ENCODE results near the gene RAPGEF4. TPM values are rescaled to one million over a fixed set of nuclear protein-coding genes. Genes with fewer than 3 reads are reported as not detected.

Gene RAPGEF4
- total and polyA plus RNA-seq, 2 donors (not counting 1 experiment from before 2014, with no cell fraction given): 0.22 to 0.30 TPM

GRCh38 chr2:172919732-172920131 lies 184.1 kb downstream of the RAPGEF4 start:
- Histone ChIP-seq H3K4me3 (ENCODE audit: control extremely low read depth in 1 of 5, extremely low read depth in 1 of 5, insufficient read depth in 1 of 5, low read depth in 2 of 5, low read length in 4 of 5) (no peak overlapping the region), H3K9ac (ENCODE audit: low read length) (no peak overlapping the region), H3K36me3 (replicated peaks in 1 of 2; ENCODE audit: control extremely low read depth in 1 of 2, control insufficient read depth in 1 of 2, extremely low read depth in 1 of 2, insufficient read depth in 2 of 2, low read length in 1 of 2) (no peaks in the 10 kb centered on the region), H3K4me2 (replicated peaks; ENCODE audit: low read depth, low read length, poor library complexity, severe bottlenecking) (no peak overlapping the region), H4K20me1 (ENCODE audit: control insufficient read depth, insufficient read depth, low read length, poor library complexity, severe bottlenecking) (no peaks in the 10 kb centered on the region), H3K27ac (ENCODE audit: low read length in 2 of 2) (no peak overlapping the region), H3K4me1 (ENCODE audit: control insufficient read depth in 2 of 2, insufficient read depth in 2 of 2, low read length in 2 of 2) (no peaks in the 10 kb centered on the region), H2AFZ (ENCODE audit: insufficient read depth, low read depth, low read length, poor library complexity, severe bottlenecking) (no peak overlapping the region), H3K79me2 (ENCODE audit: control insufficient read depth, insufficient read depth, low read length) (no peaks in the 10 kb centered on the region), H3K27me3 (replicated peaks in 1 of 4; ENCODE audit: control extremely low read depth in 1 of 4, control insufficient read depth in 3 of 4, insufficient read depth in 4 of 4, low read length in 3 of 4) (no peaks in the 10 kb centered on the region), H3K9me3 (ENCODE audit: control extremely low read depth in 1 of 3, control insufficient read depth in 2 of 3, insufficient read depth in 1 of 3, low read length in 2 of 3) (peaks cover 0 to 6% (median 0%) of the 10 kb centered on the region in 3 donors)
- DNase-seq (no peak), ATAC-seq (ENCODE audit: low read depth) (no peak)
- no peak for TF ChIP-seq EZH2 (IDR thresholded peaks at IDR 0.05; ENCODE audit: borderline replicate concordance, insufficient read depth, low read depth, low read length, poor library complexity, severe bottlenecking)
- TF ChIP-seq CTCF (IDR thresholded peaks at IDR 0.05): no peak
- no peaks in the 10 kb centered on the region for H3K9me3 Mint-ChIP-seq (ENCODE audit: insufficient read depth)
- intact Hi-C loops (cut with micrococcal nuclease): no loop called here
- WGBS (ENCODE audit: insufficient coverage): 77% methylated on average over 5 of the region's 5 CpGs
- CTCF ChIA-PET: interaction anchor here (2.0 kb wide), 1 partner anchor 12 kb away, joined by 6 read pairs; no protein-coding TSS in a partner anchor
- no peak overlapping the region for H3K4me3 Mint-ChIP-seq
- H3K27me3 Mint-ChIP-seq: peaks cover 21% of the 10 kb centered on the region
- POLR2A ChIA-PET: no interaction called here
- peaks cover 2% of the 10 kb centered on the region for H3K4me1 Mint-ChIP-seq
- no peak overlapping the region for H3K27ac Mint-ChIP-seq

- Histone ChIP-seq H3K79me2 (ENCODE audit: control insufficient read depth, insufficient read depth, low read length) (no peaks in the 10 kb centered on the region), H3K27ac (ENCODE audit: low read length in 2 of 2) (no peak overlapping the region), H3K36me3 (replicated peaks in 1 of 2; ENCODE audit: control extremely low read depth in 1 of 2, control insufficient read depth in 1 of 2, extremely low read depth in 1 of 2, insufficient read depth in 2 of 2, low read length in 1 of 2) (no peaks in the 10 kb centered on the region), H3K9me3 (ENCODE audit: control extremely low read depth in 1 of 3, control insufficient read depth in 2 of 3, insufficient read depth in 1 of 3, low read length in 2 of 3) (peaks cover 0 to 6% (median 0%) of the 10 kb centered on the region in 3 donors), H2AFZ (ENCODE audit: insufficient read depth, low read depth, low read length, poor library complexity, severe bottlenecking) (no peak overlapping the region), H3K27me3 (replicated peaks in 1 of 4; ENCODE audit: control extremely low read depth in 1 of 4, control insufficient read depth in 3 of 4, insufficient read depth in 4 of 4, low read length in 3 of 4) (no peaks in the 10 kb centered on the region), H3K9ac (ENCODE audit: low read length) (no peak overlapping the region), H3K4me2 (replicated peaks; ENCODE audit: low read depth, low read length, poor library complexity, severe bottlenecking) (no peak overlapping the region), H4K20me1 (ENCODE audit: control insufficient read depth, insufficient read depth, low read length, poor library complexity, severe bottlenecking) (no peaks in the 10 kb centered on the region), H3K4me3 (ENCODE audit: control extremely low read depth in 1 of 5, extremely low read depth in 1 of 5, insufficient read depth in 1 of 5, low read depth in 2 of 5, low read length in 4 of 5) (no peak overlapping the region), H3K4me1 (ENCODE audit: control insufficient read depth in 2 of 2, insufficient read depth in 2 of 2, low read length in 2 of 2) (no peaks in the 10 kb centered on the region)
- 95% methylated on average over 3 of the region's 6 CpGs for WGBS (ENCODE audit: insufficient coverage)
- POLR2A ChIA-PET: no interaction called here
- Mint-ChIP-seq H3K9me3 (ENCODE audit: insufficient read depth) (no peaks in the 10 kb centered on the region), H3K27ac (no peak overlapping the region), H3K27me3 (peaks cover 17% of the 10 kb centered on the region), H3K4me3 (no peak overlapping the region), H3K4me1 (peaks cover 2% of the 10 kb centered on the region)
- ATAC-seq (ENCODE audit: low read depth): no peak
- intact Hi-C loops (cut with micrococcal nuclease): no loop called here
- CTCF ChIA-PET: interaction anchor here (2.6 kb wide), 1 partner anchor 11 kb away, joined by 13 read pairs; no protein-coding TSS in a partner anchor
- DNase-seq: no peak
- TF ChIP-seq EZH2 (IDR thresholded peaks at IDR 0.05; ENCODE audit: borderline replicate concordance, insufficient read depth, low read depth, low read length, poor library complexity, severe bottlenecking) (no peak), CTCF (IDR thresholded peaks at IDR 0.05) (no peak)
Measured at GRCh38 chr2:172921532-172922236, 186.0 kb downstream of the RAPGEF4 start.

Data from B cell (primary cell).